Body of pancreas (tissue), 4 donors: ENCODE results near the gene SCAP. TPM values are rescaled to one million over a fixed set of nuclear protein-coding genes. Genes with fewer than 3 reads are reported as not detected.
A peak's percentile ranks its signal among the peaks of the same experiment; 100 is the strongest.

Experiments used
- ATAC-seq: fragments of 150-250 bp; one replicate; pipeline ENCODE4 v1.9.1; 2016
- DNase-seq, 4 donors: peaks; one replicate each; pipeline ENCODE4 v3.0.0-alpha.2; 2019
- H3K27ac ChIP-seq, 4 donors: fragments of 200-600 bp; sonication (generic); 1 replicate in 3 of 4; 2 replicates in 1 of 4; pipeline versions ENCODE4 v1.5.1 to v1.6.1; 2016 to 2019; ENCODE audit warnings: mild to moderate bottlenecking in 1 of 4, mixed read lengths in 1 of 4, moderate library complexity in 1 of 4
- H3K27me3 ChIP-seq, 2 donors: fragments of 200-600 bp; sonication (generic); one replicate each; pipeline ENCODE4 v1.6.0; 2016; ENCODE audit warnings: mild to moderate bottlenecking in 1 of 2
- H3K36me3 ChIP-seq, 2 donors: fragments of 200-600 bp; sonication (generic); replicated peaks in 1 of 2; 2 replicates each; pipeline ENCODE4 v1.5.1; 2016; ENCODE audit warnings: low read depth in 2 of 2; ENCODE audit not compliant: insufficient read depth in 1 of 2
- H3K4me1 ChIP-seq: fragments of 200-600 bp; sonication (generic); one replicate; pipeline ENCODE4 v1.6.0; 2016
- H3K4me3 ChIP-seq, 2 donors: fragments of 200-600 bp; sonication (generic); 1 replicate in 1 of 2; 2 replicates in 1 of 2; pipeline ENCODE4 v1.5.1; 2016 to 2019
- H3K9me3 ChIP-seq, 3 donors: fragments of 200-600 bp; sonication (generic); 1 replicate in 2 of 3; 2 replicates in 1 of 3; pipeline ENCODE4 v1.5.1; 2016
- POLR2A ChIP-seq, 3 donors: fragments of 450-650 bp; IDR thresholded peaks; one replicate each; pipeline ENCODE4 v1.6.1; 2016; ENCODE audit warnings: antibody characterized with exemption in 3 of 3, mild to moderate bottlenecking in 2 of 3
- WGBS, 2 donors: methylation state at CpG; one replicate each; pipeline ENCODE4 v1.1.5; 2017; 5-methylcytosine and 5-hydroxymethylcytosine counted together
- intact Hi-C: fragments of 100-400 bp; cut with DNase I; formaldehyde crosslinking; loops from one replicate; pipeline ENCODE4 v1.15.1; 2023
- total RNA-seq, 2 donors: library from RNA; depleted of rRNA; stranded (reverse); fragments of >200 nt; gene quantifications; one replicate each; pipeline ENCODE4 v1.1.0, GENCODE V29; 2016
- TF ChIP-seq, protein P1 (sequence below), 7 experiments: fragments of 450-650 bp in 4 of 7; fragments of 200-600 bp in 3 of 7; sonication (generic) in 3 of 7; IDR thresholded peaks; one replicate each; pipeline ENCODE4 v1.5.1; 2016 to 2019; ENCODE audit warnings: antibody characterized with exemption in 7 of 7

Gene SCAP
- total RNA-seq, 2 donors from 2014 or later = 56.6 to 122 TPM

- peaks cover 37% of the 10 kb centered on the region for H3K4me1 ChIP-seq
- peak overlapping the region; percentile 7 to 89 (median 78) for H3K27ac ChIP-seq
- WGBS, 2 donors = 91 to 97% methylated on average over 5 of the region's 5 CpGs
- H3K9me3 ChIP-seq = no peaks in the 10 kb centered on the region
- DNase-seq (no peak), ATAC-seq (no peak)
- no peak overlapping the region for H3K4me3 ChIP-seq
- intact Hi-C loops = no loop called here
- no peaks in the 10 kb centered on the region for H3K27me3 ChIP-seq
- no peaks in the 10 kb centered on the region for H3K36me3 ChIP-seq
- TF ChIP-seq, protein P1, sequence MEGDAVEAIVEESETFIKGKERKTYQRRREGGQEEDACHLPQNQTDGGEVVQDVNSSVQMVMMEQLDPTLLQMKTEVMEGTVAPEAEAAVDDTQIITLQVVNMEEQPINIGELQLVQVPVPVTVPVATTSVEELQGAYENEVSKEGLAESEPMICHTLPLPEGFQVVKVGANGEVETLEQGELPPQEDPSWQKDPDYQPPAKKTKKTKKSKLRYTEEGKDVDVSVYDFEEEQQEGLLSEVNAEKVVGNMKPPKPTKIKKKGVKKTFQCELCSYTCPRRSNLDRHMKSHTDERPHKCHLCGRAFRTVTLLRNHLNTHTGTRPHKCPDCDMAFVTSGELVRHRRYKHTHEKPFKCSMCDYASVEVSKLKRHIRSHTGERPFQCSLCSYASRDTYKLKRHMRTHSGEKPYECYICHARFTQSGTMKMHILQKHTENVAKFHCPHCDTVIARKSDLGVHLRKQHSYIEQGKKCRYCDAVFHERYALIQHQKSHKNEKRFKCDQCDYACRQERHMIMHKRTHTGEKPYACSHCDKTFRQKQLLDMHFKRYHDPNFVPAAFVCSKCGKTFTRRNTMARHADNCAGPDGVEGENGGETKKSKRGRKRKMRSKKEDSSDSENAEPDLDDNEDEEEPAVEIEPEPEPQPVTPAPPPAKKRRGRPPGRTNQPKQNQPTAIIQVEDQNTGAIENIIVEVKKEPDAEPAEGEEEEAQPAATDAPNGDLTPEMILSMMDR (IDR thresholded peaks at IDR 0.05) = no peak
- TF ChIP-seq POLR2A (IDR thresholded peaks at IDR 0.05) = no peak
Measured at GRCh38 chr3:47444103-47444502, 31.6 kb downstream of the SCAP start.

- Histone ChIP-seq H3K4me1 (peaks cover 37% of the 10 kb centered on the region), H3K27ac (peak overlapping the region; percentile 74 to 89 (median 84)), H3K36me3 (no peaks in the 10 kb centered on the region), H3K9me3 (no peaks in the 10 kb centered on the region), H3K4me3 (no peak overlapping the region), H3K27me3 (no peaks in the 10 kb centered on the region)
- intact Hi-C loops = no loop called here
- TF ChIP-seq, protein P1 (IDR thresholded peaks at IDR 0.05) = no peak
- DNase-seq (peak; percentile 30 to 55 (median 52)), ATAC-seq (peak; percentile 62)
- WGBS, 2 donors = 13 to 22% methylated on average over 5 of the region's 5 CpGs
Measured at GRCh38 chr3:47443611-47443995, 32.1 kb downstream of the SCAP start.

DNA sequence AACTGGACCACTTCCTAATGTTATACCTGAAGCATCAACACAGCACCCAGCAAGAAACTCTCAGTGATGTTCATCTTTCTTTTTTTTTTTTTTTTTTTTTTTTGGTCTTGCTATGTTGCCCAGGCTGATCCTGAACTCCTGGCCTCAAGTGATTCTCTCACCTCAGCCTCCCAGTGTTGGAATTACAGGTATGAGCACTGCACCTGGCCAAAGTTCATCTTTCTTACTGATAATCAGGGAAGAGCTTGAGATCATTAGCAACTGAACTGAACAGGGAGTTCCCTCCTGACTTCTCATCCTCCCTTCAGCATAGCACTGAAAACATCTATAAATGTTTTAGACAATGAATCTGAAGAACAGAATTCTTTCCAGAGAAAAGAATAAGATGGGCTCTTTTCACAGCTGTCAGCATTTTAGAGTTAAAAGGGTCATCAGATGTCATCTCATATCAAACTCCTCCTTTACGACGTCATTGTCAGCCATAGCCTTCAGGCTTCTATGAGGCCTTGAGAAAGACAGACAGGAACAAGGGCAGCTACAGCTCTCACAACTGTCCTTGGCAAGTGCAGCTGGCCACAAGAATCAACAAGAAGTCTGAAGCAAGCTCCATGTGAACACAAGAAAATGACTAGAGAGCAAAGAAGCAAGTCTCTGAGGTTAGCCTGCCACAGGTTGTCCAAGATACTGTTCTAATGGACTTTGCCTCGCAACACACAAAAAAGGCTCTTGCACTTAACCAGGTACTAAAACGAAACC, 33.8 kb downstream of the SCAP start:
- intact Hi-C loops = no loop called here
- ATAC-seq = peak; percentile 13
- Histone ChIP-seq H3K27me3 (no peaks in the 10 kb centered on the region), H3K4me1 (peaks cover 37% of the 10 kb centered on the region), H3K36me3 (no peaks in the 10 kb centered on the region), H3K27ac (peak overlapping the region in 3 of 4 donors; percentile 74 to 89 (median 81)), H3K4me3 (no peak overlapping the region), H3K9me3 (no peaks in the 10 kb centered on the region)
- peak in 3 of 4 donors; percentile 50 to 65 (median 55) for DNase-seq
- WGBS, 2 donors = 29 to 36% methylated on average over 4 of the region's 4 CpGs
- no peak for TF ChIP-seq POLR2A (IDR thresholded peaks at IDR 0.05)
- TF ChIP-seq, protein P1 (IDR thresholded peaks at IDR 0.05) = no peak

GRCh38 chr3:47440131-47440530, 35.6 kb downstream of the SCAP start:
- ATAC-seq = no peak
- Histone ChIP-seq H3K4me3 (no peak overlapping the region), H3K4me1 (peaks cover 37% of the 10 kb centered on the region), H3K27me3 (no peaks in the 10 kb centered on the region), H3K27ac (no peak overlapping the region), H3K36me3 (peaks cover 0 to 2% of the 10 kb centered on the region in 2 donors), H3K9me3 (no peaks in the 10 kb centered on the region)
- no peak for TF ChIP-seq POLR2A (IDR thresholded peaks at IDR 0.05)
- TF ChIP-seq, protein P1 (IDR thresholded peaks at IDR 0.05) = peak in 1 of 7 experiments; percentile 12
- intact Hi-C loops = no loop called here
- DNase-seq = no peak

DNA sequence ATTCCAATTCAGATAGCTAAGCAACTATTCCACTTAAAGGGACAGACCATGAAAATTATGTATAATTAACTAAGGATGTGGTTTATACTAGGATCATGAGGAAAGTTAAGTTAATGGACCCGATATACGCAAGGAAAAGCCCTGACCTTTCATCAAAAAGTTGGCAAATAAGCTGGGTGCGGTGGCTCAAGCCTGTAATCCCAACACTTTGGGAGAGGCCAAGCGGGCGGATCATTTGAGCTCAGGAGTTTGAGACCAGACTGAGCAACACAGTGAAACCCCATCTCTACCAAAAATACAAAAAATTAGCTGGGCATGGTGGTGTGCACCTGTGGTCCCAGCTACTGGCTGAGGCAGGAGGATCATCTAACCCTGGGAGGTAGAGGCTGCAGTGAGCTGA, 39.6 kb downstream of the SCAP start:
- Histone ChIP-seq H3K4me1 (peaks cover 1% of the 10 kb centered on the region), H3K9me3 (no peaks in the 10 kb centered on the region), H3K4me3 (no peak overlapping the region), H3K36me3 (peaks cover 0 to 8% of the 10 kb centered on the region in 2 donors), H3K27me3 (no peaks in the 10 kb centered on the region), H3K27ac (no peak overlapping the region)
- DNase-seq (no peak), ATAC-seq (no peak)
- 86% methylated on average over 5 of the region's 5 CpGs for WGBS, 2 donors
- no peak for TF ChIP-seq POLR2A (IDR thresholded peaks at IDR 0.05)
- TF ChIP-seq, protein P1 (IDR thresholded peaks at IDR 0.05) = no peak
- intact Hi-C loops = loop anchor here (5.0 kb wide), 1 partner anchor 36 kb away; no protein-coding TSS in a partner anchor
